Activated naive CD8-positive, alpha-beta T cell treated with anti-CD3 and anti-CD28 coated beads, Interleukin-2, amount 50 U/mL, for 16 hours (primary cell): ENCODE results near the gene TSPAN18.

Source experiments
- DNase-seq: peaks from one replicate; pipeline ENCODE4 v3.0.0-alpha.2; 2020; ENCODE audit warnings: low read depth, low spot score

TSPAN18 gene

DNA sequence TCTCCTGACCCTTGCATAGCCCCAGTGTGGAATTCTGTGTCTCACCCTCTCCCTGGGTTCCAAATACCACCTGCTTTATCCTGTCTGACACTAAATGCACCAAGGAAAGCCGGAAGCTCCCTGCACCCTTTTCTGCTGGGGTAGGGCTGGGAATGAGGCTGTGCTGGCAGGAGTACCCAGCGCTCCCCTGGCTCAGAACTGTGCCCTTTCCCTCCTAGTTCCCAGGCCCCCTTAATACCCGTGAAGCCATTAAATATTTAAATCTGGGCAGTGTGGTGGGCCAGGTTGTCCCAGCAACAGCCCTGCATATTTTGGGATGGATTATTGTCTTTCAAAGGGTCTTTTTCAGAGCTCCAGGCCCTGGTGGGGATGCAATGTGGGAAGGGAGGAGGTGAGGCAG is 160.9 kb downstream of the TSPAN18 start:
- DNase-seq, result no peak

DNA sequence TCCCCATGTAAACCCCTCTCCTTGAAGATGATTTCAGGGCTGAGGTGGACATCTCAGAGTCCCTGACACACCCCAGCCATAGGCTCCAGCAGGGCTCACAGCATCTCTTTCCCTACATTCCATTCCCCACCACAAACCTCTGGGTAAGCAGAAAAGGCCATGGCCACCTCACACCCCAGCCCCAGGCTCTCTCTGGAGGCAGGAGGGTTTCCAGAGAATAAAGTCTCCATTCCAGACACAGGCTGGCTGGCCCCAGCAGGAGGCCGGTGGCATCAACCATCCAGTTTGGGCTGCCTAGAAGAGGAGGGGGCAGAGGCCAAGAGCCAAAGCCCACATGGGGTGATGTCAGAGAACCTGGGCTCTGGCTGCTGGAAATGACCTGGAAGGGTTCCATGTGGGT is 162.5 kb downstream of the TSPAN18 start:
- no peak for DNase-seq

DNA sequence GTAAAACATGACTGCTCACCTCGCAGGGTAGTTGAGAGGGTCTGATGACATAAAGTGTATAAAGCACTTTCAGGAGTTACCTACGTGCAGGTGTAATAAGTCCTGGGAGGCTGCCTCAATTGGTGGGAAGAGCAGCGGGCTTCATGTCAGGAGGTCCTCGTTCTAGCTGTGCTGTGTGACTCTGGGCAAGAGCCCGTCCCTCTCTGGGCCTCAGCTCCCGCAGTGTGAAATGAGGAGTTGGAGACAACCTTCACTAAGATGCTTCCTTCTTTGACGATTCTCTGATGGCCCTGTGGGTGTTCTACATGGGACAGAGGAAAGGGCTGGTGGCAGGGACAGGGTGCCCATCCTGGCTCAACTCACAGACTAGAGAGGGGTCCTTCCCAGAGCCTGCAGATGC is 166.1 kb downstream of the TSPAN18 start:
- no peak for DNase-seq

DNA sequence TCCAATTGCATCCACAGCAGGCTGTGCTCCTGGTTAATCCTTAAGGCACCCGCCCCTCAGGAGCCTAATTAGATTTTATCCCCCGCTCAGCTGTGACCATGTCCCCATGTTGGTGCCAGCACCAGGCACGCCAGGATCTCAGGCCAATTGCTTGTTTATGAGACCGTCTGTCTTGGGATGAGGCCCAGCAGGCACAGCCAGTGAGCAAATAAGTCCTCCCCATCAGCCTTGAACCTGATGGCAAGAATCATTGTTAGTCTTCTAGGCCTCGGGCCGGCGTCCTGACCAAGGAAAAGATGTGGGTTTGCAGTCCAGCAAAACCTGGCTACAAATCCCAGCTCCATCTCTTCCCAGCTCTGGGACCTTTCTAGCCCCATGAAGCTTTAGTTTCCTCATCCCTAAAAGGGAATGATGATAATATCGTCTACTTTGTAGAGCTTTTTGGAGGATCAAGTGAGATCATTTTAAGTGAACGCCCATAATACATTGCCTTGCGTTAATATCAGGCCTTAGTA is 166.6 kb downstream of the TSPAN18 start:
- no peak for DNase-seq

DNA sequence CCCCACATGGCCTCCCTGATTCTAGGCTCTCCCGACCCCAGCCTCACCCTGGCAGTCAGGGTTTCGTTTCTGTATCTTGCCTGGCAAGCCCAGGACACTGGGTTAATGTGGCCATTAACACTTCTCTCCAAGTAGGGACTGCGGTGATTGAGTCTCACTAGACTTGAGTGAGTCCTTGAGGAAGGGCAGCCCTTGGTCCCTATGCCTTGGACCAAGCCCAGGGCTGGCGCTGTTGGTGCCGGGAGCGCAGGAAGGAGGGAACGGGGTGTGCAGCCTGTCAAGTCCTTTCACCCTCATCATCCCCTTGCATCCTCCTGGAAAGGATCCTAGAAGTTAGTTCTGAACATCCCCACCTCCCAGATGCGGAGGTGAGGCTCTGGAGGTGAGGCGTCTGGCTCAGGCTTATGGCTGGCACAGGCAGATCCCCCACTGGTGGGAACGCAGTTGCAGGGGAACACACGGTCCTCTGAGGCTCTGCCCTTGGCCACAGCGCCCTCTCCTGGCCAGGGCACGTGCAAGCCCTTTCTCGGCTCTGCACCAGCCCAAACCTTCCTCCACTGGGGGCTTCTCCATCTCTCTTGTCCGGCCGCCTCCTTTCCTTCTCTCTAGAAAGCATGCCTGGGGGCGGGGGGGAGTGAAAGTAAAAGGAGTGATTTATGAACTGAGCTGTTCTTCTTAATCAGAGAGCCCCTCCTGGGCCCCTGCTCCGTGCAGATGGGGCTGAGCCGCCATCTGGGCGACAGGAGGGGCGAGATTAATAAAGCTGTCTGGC is 167.3 kb downstream of the TSPAN18 start:
- DNase-seq, result peak; percentile 8

DNA sequence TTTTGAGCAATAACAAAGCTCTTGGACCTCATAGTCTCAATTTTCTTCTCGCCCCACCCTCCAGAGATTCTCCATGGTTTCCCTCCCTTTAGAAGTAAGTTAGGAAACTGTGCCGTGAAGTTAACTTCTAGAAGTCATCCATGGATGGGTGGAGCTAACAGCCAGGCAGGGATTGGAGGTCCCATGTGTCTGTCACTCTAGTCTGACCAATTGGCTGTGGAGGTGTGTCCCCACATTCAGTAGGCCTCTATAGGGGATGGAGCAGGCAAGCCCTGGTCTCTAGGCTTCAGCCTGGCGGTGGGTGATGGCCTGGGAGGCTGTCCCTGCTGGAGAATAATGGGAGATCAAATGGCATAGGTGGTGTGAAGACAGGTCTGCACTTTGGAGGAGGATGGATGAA is 173.2 kb downstream of the TSPAN18 start:
- no peak for DNase-seq

DNA sequence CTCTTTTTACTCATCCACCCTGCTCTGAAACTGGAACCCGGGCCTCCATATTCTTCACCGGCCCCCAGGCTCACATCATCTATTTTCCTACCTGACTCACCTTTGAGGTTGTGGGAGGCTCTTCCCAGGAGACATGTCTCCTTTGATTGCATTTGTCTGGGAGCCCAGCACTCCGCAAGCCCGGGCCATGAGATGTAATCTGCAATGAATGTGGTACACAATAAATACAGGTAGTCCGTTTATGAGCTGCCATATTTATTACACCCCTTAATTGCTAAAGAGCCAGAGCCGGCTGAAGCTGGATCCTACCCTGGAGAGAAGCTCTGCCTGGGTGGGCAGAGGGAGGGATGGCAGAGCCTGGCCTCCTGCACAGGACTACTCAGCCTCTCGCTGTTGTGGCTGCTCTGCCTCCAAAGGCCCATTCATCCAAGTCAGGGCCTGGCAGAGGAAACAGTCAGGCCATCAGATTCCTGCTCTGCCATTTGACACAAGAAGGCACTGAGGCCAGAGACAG is 174.4 kb downstream of the TSPAN18 start:
- no peak for DNase-seq

DNA sequence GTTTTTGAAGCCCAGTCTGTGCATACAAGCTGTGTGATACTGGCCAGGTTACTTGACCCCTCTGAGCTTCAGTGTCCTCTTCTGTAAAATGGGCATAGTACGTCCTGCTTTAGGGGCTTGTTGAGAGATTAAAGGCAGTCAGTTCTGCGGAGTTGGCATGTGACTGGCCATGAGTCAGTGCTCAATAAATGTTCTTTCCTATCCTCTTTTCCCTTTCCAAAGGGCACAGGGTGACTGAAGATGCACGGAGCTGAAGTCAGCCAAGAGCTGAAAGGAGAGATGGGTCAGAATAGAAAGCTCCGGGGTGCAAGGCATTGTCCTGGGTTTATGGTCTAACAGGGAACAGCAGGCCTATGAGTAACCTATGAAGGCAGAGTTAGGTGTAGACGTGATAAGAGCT is 175.0 kb downstream of the TSPAN18 start:
- no peak for DNase-seq

DNA sequence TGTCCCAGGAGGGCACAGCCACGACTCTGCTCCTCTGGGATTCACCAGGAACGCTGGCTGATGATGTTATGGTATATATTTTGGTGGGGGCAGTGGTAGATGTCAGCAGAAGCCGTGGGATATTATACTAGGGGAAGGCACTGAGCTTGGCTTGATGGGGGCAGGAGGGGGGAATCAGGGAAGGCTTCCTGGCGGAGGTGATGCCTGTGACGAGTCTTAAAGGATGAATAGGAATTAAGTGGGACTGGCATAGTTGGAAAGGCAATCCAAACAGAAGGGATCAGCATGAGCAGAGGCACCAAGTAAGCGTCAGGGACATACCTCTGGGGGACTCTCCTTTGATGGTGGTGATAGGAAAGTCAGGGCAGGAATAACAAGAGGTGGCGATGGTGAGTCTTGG is 176.3 kb downstream of the TSPAN18 start:
- no peak for DNase-seq

DNA sequence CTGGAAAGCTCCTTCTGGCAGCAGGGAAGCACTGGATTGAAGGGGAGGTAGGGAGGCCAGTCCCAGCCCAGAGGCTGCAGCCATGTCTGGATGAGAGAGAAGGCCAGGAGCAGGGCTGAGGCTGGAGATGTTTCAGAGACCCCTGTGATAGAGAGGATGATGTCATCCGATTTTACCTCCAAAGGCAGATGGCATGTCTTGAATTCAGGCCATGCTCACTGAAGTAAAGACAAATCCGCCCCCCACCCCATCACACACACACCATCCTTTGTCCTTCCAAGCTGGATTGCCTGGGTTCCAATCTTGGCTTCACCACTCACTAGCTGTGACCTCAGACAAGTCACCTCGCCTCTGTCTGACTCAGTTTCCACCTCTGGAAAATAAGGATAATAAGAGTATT is 176.8 kb downstream of the TSPAN18 start:
- DNase-seq, result no peak

DNA sequence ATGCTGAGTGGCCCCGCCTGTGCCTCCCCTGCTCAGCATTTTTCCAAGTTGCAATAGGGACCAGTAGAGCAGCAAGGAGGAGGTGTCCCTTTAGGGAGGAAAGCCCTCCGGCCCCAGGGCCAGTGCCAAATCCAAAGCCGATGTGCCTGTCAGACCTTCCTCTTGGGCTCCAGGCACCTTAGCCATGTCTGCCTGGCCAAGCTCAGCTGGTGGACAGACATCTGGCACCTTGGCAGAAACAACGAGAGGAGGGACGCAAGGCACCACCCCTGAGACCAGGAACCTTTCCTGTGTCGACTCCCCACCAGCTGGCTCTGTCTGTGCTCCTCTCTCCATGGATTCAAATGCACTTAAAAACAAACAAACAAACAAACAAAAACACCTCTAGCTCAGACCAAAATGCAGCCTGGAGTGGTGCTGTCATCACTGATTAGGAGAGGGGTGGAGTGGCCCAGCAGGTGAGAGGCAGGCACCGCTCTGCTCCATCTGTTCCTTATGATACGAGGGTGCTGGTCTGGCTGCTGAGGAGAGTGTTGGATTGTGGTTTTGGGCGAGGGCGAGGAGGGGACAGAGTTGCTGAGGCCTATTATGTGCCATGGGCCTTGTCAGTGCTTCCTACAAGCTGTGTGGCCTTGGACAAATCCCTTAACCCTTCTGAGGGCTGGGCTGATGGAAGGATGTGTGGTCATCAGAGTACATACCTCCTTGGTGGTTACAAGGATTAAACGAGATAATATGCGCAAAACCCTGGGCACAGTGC is 177.7 kb downstream of the TSPAN18 start:
- no peak for DNase-seq

DNA sequence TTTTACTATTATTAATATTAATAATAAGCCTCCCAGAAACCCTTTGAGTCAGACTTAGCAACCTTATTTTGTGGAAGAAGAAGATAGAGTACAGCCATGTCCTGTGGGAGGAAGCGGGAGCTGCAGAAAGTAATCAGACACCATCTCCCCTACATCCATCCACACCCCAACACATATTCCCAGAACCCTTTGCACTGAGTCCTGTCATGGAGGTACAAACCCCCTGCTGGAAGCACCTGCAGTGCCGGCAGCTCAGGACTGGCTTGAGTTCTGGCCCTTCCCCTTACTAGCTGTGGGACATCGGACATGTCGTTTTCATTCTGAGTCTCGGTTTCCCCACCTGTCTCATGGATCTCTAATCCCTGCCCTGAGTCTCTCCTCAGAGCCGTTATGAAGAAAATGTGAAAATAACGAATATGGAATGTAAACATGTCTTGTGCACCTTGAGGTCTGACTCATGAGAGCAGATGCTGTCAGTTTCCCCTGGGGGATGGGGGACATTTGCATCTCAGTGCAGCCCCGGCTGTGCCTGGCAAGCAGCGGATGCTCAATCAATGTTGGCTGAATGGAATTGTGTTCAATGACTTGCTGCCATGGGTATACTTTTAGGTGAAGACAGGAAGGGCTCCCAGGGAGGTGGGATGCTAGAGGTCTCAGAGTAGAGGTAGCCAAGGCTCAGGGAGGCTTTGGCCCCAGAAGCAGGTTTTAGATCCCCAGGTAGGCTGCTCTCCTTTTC is 178.5 kb downstream of the TSPAN18 start:
- no peak for DNase-seq

DNA sequence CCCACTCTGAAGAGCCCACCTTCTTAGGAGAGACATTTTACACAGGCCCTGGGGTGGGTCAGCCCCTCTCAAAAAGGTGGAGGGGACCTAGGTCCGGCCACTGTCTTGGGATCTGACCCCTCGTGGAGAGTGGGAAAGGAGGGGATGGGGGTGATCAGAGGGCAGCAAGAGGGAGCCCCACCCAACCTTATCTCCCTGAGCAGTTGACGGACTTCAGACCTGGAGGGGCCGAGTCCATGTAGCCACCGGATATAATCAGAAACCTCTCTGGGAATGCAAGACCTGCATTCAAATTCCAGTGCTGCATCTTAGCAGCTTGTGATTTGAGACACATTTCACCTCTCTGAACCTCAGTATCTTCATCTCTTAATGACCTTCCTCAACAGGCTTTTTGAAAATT is 179.9 kb downstream of the TSPAN18 start:
- no peak for DNase-seq

DNA sequence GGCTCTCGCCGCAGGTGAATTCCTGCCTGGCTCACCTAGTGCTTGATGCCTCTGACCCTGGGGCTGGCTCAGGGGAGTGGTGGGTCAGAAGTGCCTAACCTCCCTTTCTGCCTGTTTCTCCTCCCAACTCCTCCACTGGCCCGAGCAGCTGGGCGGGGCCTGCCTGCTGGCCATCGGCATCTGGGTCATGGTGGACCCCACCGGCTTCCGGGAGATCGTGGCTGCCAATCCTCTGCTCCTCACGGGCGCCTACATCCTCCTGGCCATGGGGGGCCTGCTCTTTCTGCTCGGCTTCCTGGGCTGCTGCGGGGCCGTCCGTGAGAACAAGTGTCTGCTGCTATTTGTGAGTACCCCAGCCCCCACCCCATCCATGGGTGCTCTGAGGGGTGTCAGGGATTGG is 182.8 kb downstream of the TSPAN18 start:
- no peak for DNase-seq

DNA sequence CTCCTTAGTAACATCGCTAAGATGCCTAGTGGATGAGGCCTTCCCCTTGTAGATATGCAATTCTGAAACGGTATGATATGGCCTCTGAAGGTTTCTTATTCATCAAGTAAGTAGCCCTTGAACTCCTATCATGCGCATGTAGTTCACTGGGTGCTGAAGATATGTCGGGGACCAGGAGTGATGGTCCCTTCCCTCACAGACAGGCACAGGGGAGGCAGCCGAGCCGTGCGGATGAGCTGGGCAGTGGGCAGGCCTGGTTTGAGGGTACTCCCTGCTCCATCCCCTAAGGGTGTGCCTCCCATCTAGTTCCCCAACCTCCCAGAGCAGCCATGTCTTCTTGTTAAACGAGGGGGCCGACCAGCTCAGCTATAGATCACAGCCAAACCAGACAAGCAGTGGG is 183.8 kb downstream of the TSPAN18 start:
- DNase-seq, result no peak

DNA sequence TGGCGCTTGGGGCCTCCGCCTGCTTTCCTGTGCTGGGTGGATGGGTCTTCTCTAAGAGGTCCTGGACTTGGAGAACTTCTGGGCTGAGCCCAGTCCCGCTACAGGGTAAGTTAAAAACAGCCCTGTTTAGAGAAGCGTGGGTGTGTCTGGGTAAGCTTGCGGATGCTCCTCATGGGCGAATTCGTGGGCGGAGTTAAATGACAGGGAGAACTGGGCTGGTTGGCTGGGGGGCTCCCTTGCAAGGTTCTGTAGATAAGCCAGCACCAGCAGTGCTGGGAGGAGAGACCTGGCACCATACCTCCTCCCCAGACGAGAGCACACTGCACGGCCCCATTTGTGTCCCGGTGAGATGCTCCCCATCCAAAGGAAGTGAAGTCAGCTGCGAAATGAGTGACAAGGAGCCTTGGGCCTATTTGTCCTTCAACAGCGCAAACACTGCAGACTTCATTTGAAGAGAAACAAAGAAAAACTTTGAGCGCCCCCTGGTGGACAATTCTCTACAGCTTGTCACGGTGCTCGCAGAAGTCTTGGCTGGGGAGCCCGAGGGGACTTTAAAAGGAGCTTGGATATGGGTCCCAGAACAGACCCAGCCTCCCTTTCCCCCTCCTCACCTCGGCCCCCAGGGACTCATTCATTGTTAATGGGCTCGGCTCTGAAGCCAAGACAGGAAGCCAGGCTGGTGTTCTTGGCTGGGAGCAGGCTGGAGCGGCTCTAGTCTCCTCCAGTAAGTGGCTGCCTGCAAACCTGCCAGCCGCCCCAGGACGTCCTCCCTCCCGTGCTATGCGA is 184.5 kb downstream of the TSPAN18 start:
- peak; percentile 68 for DNase-seq

DNA sequence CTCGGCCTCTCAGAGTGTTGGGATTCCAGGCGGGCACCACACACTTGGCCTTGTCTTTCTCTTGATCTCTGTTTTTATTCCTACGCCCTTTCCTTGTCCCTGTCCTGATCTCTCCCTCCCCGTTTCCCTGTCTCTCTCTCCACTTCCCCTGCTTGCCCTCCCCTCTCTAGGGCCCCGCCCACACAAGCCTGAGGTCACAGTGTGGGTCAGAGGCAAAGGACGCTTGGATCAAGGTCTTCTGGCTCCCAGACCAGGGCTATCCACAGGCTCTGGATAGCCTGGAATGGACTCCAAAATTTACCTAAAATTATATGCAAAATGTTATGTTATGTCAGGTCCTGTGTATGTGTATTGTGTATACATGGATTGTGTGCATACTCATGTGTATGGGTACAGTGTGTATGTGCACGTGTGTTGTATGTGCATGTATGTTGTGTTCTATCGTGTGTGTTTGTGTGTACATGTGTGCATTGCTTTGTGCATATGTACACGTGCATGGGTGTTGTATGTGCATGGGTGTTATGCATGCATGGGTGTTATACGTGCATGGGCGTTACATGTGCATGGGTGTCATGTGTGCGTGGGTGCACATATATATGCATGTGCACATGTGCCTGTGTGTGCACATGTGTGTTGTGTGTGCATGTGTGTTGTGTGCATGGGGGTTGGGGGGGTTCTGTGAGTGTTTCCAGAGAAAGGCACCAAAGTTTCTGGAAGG is 185.7 kb downstream of the TSPAN18 start:
- no peak for DNase-seq

DNA sequence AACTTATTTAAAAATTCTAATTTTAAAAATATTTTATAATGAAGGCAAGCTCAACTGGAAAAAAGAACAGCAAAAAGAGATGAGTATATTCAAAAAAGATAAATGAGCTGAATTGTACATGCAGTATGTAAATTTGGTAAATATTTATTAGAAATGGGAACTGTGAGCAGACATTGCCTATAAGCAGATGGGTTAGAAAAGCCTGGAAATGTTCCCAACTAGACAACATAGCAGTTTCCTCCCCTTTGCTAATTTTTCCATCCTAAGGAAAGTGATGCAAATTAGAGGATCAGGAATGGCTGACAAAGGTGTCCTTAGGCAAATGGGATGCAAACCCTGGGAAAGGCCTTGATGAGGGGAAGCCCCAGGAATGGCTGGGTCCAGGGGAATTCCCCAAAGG is 186.7 kb downstream of the TSPAN18 start:
- no peak for DNase-seq

DNA sequence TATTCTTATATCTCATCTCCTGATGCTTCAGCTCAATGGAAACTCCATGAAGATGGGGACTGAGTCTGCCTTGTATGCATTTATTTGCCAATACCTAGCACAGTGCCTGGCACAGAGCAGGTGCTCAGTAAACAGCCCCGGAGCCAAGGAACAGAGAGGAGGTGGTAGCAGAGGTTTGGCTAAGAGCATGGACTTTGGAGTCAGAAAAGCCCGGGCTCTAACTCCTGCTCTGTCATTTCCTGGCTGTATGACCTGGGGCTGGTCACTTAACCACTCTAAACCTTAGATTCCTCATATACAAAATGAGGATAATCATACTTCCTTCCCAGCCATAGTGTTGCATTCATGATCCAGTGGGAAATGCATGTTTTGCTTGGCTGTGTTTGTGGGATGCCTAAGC is 187.3 kb downstream of the TSPAN18 start:
- no peak for DNase-seq

DNA sequence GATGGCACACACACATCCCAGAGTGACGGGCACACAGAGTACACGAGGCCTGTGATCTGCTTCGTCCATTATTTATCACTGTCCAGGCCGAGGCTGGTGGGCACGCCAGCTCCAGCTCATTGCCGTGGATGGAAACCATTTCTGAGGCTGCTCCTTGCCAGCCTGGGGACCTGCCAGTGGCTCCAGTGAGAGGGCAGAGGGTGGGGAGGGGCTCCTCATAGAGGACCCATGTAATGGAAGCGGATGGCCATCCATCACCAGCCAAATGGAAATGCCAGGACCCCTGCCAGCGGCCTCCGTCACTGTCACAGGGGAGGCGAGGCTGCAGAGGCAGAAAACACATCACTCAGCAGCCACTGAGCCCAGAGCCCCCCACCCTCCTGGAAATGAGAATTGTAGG is 188.2 kb downstream of the TSPAN18 start:
- DNase-seq, result no peak

DNA sequence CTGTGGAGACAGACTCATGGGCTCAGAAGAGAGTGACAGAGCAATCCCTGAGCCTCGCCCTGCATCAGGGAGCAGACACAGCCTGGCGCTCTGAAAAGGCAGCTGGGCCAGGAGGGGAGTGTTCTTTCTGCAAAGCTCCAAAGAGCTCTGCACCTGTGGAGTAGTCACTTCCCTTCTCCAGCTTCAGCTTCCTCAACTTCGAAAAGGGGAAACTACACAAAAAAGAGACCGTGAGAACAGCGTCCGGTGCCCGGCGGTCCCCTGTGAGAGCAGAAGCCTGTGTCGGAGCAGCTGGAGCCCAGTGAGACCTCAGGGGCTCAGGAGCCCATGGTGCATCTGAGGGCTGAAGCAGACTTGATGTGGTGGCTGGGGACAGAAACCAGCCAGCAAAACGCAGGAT is 188.9 kb downstream of the TSPAN18 start:
- no peak for DNase-seq
